SKM-1 (cell line): ENCODE measurements around the gene USP49.

Experiments
- DNase-seq: peaks from one replicate; lab custom pipeline; 2025; ENCODE audit not compliant: unreplicated experiment; lab: John Stamatoyannopoulos, UW

The USP49 gene

DNA sequence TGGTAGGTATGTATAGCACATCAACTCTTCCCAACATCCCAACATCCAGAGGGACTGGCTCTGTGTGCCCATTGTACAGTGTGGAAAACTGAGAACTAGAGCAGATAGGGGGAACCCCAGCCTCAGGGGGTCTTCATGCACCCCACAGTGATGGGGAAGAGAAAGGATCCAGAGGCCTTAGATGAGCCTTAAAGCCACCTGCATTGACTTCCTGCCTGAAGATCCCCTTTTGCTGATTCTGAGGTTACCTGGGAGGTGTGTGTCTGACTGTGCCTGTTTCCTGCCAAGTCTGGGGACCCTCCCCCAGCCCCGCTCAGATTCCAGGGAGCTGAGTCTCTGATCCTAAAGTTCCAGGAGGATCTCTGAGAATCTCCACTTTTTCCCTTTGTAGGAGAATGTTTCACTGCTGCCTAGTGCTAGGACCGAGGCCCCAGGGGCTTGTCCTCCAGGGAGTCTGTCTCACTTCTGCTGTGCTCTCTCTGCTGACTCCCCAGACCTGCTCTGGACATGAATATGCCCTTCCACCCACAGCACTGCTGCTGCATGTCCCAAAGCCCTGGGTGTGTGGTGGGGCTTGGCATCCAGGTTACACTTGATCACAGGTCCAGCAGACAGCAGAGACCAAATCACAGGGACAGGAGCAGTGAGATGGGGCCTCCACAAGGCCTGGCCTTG, 135.1 kb downstream of the USP49 start:
- DNase-seq, result no peak

DNA sequence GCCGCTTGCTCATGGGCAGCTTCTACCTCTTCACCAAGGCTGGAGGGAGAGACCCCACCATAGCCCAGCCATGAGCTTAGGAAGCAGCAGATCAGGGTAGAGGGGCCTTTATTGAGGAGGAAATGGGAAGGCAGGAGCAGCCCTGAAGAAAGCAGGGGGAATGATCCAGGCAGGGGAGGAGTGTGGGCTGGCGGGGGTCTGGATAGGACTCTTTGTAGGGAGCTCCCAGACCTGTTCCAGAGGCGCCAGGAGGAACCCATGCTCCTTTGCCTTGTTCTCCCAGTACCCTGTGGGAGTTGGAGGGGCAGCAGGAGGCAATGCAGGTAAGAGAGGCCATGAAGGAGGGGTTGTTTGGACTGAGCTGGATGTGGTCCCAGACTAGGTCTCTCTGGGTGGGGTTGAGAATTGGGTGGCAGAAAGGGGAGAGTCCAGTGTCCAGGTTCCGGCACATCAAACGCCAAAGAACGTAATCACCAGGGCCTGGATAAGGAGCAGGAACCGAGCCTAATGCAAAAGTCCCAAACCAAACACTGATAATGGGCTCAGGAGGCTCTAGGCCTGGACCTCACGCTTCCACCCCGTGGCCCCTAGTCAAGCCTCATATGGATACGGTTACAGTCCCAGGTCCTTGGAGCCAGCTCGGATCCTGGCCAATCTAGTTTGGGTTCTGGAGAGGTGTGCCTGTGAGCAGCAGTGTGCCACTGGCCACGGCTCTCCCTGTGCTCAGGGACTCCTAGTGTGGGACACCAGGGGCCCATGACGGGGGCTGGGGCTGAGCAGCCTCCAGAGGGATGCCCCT, 135.9 kb downstream of the USP49 start:
- DNase-seq, result no peak

DNA sequence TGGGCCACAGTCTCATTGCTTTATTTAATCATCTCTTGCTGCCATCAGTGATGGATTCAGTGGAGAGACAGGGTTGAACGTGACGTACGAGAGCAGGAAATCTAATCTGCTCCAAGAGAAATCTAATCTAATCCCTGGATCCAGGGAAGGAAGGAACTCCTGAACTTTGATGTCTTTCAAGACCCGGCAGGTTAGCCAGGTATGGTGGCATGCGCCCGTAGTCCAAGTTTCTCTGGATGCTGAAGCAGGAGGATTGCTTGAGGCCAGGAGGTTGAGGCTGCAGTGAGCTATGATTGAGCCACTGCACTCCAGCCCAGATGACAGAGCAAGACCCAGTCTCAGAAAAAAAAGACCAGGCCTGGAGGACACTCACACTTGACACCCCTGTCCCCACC, 136.5 kb downstream of the USP49 start:
- no peak for DNase-seq

DNA sequence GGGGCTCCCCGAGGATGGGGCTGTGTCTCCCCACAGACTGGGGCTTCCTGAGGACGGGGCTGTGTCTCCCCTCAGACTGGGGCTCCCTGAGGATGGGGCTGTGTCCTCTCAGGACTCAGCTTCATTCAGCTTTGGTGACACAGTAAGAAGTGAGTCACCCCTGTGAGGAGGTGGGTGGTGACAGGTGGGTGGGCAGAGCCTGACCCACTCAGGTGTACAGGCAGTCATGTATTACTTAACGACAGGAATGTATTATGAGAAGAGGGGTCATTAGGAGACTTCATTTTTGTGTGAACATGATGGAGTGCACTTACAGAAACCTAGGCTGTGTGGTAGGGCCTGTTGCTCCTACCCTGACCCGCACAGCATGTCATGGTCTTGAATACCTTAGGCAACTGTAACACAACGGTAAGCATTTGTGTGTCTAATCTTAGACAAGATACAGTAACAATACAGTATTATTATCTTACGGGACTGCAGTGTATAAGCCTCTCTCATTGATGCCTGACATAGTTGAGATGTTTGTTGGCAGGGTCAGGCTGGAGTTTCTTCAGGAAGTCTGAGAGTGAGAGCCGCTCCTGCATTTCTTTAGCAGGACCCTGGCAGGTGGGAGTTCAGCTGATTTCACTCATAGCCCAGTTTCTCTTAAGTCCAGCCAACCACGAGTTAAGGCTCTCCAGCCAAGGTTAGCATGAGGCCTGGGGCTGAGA, 137.1 kb downstream of the USP49 start:
- DNase-seq, result no peak

DNA sequence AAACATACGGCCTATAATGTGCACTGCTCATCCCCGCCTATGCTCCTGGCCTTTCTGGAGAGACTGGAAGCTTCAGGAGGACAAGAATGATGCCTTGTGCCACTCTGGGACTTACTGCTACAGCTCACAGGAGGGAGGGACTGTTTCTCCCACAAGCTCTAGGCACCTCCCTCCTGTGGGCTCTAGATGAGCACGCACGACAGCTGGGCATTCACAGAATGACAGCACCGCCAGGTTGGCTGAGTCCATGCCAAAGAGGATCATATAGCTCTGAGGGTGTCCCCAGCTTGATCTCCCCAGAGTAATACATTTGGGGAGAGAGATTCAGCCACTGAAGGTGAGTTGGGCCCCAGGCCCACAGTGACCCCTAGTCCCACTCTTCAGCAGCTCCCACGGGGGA, 137.9 kb downstream of the USP49 start:
- no peak for DNase-seq

DNA sequence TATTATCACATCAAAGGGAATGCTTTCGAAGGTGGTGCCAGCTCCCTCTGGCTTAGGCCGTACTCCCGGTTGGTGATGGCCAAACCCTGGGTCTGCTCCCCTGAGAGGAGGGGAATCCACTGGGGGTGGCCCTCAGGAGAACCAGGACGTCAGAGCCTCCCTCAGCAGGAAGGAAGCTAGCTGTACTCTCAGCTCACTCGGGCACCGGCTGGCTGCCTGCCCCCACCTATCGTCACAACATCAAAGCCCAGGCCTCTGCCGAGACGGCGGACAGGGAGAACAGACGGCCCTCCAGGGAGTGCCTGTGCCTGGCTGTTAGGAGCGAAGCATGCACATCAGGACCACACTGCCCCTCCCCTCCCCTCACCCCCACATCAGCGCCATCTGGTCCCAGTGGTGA, 138.8 kb downstream of the USP49 start:
- DNase-seq, result no peak

DNA sequence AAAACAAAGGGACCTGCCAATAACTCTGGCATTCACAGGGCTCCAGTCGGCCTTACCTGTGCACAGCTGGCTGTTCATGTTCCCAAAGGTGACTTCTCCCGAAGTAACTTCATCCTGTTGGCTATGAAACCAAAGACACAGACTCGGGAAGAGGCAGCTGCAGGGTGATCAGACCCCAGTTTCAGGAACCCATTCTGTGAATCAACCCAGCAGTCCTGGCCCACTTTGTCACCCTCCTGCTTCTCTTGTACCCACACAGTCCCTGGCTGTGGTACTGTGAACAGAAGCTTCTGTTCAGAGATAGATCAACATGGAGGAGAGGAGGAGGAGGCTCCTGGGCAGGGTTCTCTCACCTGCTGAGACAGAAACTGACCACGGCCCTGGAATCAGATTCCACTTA, 139.3 kb downstream of the USP49 start:
- no peak for DNase-seq

DNA sequence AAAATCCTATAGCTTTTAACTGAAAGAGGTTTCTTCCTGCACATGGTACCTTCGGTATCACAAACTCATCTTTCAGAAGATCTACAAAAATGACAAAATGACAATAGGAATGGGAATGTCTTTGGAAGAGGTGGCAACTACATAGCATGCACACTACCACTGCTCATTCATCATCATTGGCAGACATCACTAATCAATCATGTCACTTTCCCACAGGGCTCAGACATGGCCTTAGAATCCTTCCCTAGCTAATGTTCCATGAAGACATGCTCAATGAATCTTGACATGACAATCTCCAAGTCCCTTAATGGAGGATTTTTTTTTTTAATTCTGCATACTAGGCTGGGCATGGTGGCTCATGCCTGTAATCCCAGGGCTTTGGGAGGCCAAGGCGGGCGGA, 144.8 kb downstream of the USP49 start:
- no peak for DNase-seq

DNA sequence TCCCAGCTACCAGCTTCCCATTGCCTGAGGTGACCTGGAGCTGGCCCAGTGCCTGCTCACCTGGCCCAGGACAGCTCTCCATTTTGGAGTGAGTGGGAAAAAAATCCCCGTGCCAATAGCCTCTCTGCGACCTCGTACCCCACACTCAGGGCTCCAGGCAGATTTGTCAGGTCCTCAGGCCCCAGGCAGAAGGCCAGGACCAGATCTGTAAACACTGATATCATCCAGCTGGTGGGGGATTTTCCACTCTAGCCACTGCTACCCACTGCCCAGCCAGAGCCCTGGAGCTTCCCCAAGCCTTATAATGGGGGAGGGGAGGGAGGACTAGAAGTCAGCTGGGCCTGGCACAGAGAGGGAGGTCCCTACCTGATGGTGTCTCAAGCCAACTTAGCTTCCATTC, 146.6 kb downstream of the USP49 start:
- no peak for DNase-seq

DNA sequence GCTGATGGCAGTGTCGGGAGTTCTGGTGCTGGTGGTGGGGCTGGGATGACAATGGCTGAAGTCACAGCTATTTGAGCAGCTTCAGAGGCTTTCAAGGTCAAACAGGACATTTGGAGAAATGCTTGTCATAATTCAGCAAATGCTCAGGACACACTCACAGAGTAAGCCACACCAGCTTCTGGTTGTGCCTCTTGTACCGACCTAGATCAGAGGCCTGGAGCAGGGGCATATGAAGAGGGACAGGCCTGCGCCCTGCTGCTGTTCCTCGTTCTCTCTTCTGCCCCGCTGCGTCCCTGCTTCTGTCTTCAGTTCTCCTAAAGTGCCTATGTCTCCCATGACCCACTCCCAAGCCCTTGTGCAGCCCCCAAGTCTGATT, 147.1 kb downstream of the USP49 start:
- DNase-seq, result no peak

DNA sequence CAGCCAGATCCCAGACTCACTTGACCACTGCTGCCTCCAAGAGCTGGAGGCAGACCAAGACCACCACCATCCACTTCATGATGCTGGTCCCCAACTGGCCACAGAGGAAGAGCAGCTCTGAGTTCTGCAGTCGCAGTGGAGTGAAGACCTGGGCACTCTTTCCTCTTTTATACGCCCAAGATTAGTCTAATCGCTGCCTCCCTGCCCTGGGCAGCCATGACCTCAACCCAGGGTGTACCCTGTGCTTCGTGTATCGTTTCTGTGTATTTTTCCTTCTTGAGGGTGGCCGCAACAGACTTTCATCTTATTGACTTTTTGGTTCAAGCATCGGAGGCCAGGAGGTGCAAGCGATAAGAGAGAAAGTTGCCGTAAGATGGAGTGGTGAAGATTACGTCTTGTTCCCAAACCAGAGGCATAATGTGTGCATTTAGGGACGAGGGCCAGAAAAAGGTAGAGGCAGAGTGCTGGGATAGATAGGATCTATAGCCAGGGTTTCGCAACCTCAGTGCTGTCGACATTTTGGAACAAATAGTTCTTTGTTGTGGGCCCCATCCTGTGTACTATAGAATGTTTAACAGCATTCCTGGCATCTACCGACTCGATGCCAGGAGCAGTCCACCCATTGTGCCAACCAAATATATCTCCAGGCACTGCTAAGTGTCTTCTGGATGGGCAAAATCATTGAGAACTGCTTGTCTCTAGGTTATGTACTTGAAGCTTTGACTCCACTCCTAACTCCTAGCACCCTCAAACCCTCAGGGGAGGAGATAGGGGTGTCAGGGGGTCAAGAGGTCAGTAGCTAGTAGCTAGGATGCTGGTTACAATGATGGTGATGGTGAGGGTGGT, 147.7 kb downstream of the USP49 start, which contains the start of gene PGC:
Gene PGC, minus strand, starts transcription at position 142 of the 846 bp plus-strand sequence. Its CDS starts 63 bp downstream, at position 79.
- no peak for DNase-seq

DNA sequence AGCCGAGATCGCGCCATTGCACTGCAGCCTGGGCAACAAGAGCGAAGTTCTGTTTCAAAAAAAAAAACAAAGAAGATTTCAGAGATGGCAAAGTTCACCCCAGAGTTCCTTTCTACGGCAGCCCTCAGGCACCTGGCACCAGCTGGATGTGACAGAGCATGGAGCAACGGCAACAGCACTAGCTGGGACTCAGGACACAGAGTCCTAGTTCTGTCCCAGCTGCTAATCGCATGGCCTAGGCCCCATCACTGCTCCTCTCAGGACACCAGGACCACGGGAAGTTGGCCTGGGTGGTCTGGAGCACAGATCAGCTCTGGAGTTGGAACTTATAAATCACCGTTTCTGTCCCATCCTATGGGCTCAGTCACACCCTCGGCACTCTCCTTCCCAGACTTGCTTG, 149.1 kb downstream of the USP49 start:
- no peak for DNase-seq

DNA sequence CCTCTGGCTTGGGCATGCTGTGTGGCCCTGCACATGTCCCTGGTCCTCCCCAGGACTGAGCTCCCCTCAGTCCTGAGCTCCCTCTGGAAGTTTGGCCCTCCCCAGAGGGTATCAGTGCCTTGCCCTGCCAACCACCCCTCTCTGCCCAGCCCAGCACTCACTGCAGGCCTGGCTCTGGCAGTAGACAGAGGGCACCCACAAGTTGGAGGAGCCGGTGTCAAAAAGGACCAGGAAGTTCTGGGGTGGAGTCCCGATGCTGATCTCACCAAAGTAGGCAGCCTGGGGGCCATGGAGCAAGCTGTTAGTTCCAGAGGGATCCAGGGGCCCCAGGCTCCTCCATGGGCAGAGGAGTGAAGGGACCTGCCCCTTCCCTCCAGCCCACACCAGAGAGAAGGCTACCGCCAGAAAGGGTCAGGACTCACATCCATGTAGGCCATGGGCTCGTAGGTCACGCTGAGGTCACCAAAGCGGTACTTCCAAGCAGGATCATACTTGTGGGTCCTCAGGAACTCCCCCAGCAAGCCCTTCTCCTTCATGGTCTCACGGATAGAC, 150.9 kb downstream of the USP49 start:
- no peak for DNase-seq

DNA sequence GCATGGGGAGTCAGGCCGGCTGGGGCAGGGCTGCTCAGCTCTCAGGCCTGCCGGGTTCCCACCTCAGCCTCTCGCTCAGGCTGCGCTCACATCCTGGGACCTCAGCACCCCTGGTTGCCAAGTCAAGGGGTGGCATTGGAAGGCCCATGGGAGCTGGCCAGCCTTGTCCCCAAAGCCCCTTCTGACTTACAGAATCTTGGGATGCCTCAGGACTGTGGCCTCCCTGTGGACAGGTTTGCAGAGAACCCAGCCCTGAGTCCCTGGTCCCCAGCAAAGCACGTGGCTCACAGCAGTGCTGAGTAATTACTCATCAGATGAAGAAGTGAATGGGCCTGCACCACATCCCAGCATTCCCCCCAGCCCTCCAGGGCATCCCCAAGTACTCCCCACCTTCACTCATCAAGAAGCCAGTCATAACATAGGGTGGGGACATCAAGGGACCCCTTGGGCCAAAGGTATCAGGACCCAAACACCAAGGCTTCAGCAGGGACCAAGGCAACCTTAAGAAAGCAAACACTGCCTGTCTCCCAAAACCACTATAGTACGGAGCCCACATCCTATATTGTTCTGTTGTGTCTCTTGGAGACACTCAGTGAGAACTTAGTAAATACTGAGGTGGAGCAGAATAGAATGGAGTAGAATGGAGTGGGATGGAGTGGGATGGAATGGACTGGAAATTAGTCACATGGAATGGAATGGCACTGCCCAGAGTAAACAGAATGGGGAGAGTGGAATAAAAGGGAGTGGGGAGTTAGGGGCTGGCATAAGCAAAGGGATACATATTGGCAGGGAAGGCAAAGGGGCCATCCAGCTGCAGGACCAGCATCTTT, 151.6 kb downstream of the USP49 start:
- no peak for DNase-seq

DNA sequence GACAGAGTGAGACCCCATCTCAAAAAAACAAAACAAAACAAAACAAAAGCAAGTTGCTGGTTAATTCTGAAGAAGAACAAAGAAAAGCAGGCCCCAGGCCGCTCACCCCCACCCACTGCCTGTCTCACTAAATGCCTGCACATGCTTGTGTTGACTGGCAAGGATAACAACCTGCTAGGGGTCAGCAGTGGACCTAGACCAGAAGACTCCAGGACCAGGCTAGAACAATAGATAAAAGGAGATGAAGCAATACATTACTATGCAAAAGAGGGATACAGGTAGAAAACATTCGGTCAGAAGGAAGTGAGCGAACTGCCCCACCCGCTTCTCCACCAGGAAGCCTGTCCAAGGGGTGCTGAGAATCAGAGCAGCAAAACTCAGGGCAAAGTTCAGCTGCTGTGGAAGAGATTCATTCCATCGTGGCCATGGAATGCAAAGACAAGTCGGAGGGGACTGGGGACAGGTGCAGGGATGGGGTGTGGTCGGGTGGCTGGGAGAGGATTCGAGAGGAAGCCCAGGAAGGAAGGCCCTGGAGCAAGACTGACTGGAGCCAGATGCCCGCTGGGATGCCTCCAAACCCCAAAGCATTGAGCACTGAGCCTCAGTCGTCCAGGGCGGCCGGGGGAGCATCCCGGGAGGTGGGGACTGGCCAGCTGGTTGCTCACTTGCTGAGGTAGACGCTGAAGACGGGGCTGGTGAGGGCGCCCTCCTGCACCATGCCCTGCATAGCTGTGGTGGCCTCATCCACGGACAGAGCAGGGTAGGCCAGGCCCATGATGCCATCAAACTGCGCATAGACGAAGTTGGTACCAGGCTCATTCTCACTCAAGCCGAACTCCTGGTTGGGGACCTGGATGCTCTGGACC, 153.3 kb downstream of the USP49 start:
- DNase-seq, result no peak

DNA sequence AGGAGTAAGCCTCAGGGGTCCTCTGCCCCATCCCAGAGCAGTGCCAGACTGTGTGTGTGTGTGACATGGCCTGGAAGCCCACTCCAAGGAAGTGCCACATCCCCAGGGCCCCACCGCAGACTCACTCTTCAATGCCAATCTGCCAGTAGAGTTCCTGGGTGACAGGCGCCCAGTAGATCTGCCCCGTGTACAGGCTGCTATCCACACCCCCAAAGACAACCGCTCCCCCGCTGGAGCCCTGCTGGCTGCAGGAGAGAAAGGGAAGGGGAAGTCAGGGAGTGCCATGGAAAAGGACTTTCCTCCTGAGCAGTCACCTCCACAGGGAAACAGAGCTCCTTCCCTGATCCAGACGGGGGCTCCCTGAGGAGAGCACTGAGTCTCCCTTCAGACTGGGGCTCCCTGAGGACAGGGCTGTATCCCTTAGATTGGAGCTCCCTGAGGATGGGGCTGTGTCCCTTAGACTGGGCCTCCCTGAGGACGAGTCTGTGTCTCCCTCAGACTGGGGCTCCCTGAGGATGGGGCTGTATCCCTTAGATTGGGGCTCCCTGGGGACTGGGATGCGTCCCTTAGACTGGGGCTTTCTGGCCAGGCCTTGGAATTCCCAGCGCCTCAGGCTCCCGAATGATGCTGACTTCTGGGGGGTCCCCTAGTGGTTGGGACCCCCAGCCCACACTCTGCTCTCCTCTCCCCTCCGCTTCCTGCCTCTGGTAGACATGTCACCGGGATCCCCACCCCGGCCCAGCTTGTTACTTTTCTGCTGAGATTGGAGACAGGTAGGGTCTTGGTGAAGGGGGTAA, 154.6 kb downstream of the USP49 start:
- DNase-seq, result no peak
